ENCODE measurements around the gene SLCO4C1.
"Not testable (repeated sequence)": the region's sequence is repeated elsewhere in the genome, so short reads cannot be mapped to it uniquely, and the experiment has no call there.

The SLCO4C1 gene

GRCh38 chr5:102296178-102296817 is at the start of gene SLCO4C1:
TSS of gene SLCO4C1 (minus strand) at chr5:102296284. CDS start at chr5:102296262, 22 bp downstream.
- DNase-seq (ENCODE audit: low read depth): peak; percentile 50

DNA sequence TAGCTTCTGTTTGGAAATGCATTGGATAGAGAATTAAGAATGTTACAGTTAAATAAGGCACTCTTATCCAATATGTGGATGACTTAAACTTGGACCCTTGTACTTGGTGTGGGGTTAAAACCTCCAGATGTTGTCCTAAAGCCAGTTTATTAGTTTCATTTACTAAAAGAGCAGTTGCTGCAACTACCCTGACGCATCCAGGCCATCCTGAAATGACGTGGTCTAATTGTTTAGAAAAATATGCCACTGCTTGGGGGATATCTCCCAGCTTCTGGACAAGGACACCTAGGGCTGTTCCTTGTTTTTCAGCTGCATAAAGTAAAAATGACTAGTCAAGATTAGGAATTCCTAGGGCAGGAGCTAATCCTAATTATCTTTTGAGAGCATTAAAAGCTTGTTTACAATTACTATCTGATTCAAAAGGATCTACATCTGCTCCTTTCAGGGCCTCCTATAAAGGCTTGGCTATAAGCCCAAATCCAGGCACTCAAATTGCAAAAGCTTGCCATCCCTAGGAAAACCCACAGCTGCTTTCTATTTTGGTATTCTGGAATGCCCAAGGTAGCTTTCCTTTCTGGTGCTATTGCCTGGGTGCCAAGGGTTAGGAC is 45.7 kb upstream of the SLCO4C1 start:
- no peak for DNase-seq (ENCODE audit: low read depth)

DNA sequence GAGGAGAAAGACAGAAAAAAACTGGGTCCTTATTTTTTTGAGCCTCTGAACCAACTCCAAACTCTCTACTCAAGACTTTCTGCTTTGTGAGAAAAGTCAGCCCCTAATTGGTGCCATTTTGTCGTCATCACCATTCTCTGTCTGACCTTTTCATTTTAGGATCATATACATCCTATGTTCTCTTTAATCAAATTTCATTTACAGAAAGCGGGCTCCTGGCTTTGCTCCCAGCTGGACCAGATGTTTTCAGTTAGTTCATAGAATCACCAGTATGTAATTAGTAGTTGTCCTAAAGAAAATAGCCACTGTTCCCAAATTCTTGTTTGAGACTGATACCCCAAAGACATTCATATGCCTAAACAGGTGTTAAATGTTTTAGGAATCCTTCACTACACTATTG is 28.6 kb upstream of the SLCO4C1 start:
- DNase-seq (ENCODE audit: low read depth): no peak

GRCh38 chr5:102318801-102319200 is 22.7 kb upstream of the SLCO4C1 start:
- DNase-seq (ENCODE audit: low read depth): not testable (repeated sequence)

DNA sequence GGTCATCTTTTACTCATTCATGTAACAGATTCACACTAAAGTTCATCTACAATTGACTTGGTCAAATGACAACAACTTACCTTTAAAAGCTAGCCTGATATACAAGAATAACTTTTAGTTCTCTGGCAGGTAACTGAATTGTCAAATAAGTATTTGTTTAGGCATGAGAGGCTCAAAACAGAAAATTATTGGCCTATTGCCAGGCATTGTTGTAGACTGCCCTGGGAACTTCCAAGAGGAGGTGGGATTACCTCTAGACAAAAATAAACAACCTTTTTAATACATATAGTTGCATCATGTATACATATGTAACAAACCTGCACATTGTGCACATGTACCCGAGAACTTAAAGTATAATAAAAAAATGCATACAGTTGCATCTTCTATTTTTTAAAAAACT is 18.2 kb upstream of the SLCO4C1 start:
- no peak for DNase-seq (ENCODE audit: low read depth)

GRCh38 chr5:102313912-102314311 is 17.8 kb upstream of the SLCO4C1 start:
- DNase-seq (ENCODE audit: low read depth): no peak

DNA sequence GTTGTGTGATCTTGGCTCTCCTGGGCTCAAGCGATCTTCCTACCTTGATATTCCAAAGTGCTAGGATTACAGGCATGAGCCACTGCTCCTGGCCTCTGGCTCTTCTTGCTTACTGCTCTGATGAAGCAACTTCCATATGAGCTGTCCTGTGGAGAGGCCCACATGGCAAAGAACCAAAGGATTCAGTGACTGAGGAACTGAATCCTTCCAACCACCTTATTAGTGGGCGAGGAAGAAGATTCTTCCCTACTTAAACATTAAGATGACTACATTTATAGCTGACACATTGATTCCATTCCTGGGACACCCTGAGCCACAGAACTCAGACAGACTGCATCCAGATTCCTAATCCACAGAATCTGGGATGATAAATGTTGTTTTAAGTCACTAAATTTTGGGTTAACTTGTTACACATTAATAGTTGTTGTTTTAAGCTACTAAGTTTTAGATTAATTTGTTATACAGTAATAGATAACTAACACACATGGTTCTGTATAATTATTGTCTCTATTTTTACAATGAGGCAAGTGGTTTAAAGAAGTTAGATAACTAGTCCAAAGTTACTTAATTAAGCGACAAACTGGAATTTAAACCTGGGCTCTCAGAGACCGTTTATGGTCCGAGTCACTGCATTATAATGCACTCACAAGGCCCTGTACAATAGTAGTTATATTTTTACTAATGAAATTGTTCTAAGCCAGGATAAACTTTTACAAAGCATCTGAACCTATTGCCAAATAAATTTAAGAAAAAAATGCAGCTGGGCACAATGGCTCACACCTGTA is 16.7 kb upstream of the SLCO4C1 start:
- no peak for DNase-seq (ENCODE audit: low read depth)

DNA sequence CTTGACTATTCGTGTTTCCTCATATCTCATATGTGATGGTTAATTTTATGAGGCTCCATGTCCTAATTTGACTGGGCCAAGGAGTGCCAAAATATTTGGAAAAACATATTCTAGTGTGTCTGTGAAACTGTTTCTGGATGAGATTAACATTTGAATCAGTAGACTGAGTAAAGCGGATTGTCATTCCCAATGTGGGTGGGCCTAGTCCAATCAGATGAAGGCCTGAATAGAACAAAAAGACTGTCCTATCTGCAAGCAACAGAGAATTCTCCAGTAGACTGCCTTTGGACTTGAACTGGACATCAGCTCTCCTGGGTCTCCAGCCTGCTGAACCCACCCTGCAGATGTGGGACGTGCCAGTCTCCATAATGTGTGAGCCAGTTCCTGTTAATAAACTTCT is 13.5 kb upstream of the SLCO4C1 start:
- DNase-seq (ENCODE audit: low read depth): no peak

- no peak for DNase-seq (ENCODE audit: low read depth)
Measured at GRCh38 chr5:102307232-102307631, 11.1 kb upstream of the SLCO4C1 start.

DNA sequence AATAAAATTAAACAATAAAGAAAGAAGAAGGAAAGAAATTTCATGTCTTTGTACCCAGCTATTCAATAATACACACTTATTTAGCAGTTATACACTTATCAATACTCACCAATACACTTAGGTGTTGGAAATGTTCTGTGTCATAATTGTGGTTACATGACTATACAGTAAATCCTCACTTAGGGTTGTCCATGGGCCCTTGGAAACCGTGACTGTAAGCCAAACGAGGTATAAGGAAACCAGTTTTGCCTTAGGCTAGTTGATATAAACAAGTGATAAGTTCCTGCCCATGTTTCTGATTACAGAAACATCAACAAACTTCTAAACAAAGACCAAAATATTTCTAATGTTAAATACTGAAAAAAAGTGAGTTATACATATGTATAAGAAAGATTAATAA is 10.0 kb upstream of the SLCO4C1 start:
- no peak for DNase-seq (ENCODE audit: low read depth)

GRCh38 chr5:102295534-102296177 is 428 bp downstream of the SLCO4C1 start:
- no peak for DNase-seq (ENCODE audit: low read depth)

DNA sequence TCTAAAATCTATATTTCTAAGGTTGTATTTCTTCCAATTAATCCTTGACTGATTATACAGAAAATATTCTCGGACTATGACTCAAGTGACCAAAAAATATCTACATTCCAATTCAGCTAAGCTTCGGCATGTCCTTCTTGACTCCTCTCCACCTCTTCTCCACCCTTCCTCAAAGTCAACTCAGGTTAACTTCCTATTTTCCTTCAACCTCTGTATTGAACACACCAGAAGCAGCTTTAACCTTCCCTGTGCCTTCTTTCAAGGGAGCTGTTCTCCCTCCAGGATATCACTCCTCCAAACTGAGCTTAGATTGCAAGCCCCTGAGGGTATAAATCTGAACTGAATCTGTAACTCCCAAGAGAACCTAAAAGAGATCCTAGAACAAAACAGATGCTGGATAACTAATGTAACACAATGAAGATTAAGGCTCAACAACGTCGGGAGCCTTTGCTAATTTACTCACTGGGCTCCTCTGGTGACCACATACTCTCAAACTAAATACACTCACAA is 1.1 kb downstream of the SLCO4C1 start:
- DNase-seq (ENCODE audit: low read depth): no peak

DNA sequence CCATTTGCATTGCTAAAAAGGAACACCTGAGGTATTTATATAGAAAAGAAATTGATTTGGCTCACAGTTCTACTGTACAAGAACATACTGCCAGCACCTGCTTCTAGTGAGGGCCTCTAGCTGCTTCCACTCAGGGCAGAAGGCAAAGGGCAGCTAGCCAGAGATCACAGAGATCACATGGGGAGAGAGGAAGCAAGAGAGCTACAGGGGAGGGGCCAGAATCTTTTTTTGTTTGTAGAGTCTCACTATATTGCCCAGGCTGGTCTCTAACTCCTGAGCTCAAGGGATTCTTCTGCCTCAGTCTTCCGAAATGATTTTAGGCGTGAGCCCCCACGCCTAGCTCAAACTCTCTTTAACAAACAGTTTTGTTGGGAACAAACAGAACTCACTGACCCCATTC is 6.1 kb downstream of the SLCO4C1 start:
- no peak for DNase-seq (ENCODE audit: low read depth)

DNA sequence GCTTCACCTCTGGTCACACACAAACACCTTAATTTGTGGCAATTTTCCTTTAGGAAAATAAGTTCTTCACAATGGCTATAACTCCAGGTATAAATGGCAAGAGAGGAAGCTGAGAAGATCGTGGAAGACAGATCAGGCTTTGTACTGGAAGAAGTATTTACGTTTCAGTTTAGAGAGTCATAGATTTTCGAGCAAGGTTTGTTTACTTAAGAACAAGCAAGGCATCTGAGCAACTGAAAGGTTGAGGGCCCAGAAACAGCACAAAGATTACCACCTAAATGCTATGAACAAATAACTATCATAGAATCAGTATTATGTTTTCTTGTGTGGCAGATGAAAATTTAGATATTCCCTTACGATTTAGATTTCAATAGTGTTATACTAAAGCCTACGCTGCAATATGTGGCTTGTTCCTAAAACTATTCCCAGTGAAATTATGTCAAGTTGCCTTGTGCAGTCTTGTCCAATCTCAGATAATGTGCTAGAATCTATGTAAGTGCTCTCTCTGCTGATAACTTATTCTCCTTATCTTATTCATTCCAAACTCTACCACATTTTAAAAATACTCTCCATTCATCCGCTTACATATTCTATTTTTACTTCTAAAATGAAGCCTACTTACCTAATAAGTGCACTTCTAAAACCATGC is 6.7 kb downstream of the SLCO4C1 start:
- DNase-seq (ENCODE audit: low read depth): no peak

DNA sequence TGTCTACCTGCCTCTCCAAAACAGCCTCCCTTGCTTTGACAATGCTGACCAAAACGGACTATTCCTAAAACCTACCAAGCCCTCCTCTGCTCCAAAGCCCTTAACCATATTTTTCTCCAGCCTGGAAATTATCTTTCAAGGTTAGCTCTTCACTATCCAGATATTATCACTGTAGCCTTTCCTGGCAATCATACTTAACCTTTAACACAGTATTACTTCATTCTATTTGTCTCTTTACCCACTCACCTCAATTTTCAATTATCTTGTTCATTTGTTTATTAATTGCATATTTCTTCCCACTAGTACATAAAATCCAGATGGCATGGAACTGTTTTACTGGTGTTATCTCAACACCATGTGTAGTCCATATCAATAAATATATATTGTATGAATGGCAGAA is 7.5 kb downstream of the SLCO4C1 start:
- DNase-seq (ENCODE audit: low read depth): no peak

DNA sequence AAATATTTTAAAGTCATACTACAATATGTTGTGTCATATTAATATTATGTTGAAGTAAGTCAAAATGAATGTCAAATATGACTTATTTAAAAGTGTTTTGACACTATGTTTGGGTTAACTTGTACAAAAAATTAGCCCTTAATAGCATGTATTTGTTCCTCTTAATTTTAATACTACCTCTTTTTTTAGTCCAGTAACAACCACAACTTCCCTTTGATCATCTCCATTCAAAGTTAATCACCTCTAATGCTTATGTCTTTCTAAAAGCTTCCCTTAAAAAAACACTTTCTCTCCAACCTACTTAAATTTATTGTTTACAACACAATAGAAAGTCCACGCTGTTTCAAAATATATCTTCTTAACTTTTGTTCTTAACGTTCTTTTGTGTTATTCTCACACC is 9.6 kb downstream of the SLCO4C1 start:
- DNase-seq (ENCODE audit: low read depth): no peak

DNA sequence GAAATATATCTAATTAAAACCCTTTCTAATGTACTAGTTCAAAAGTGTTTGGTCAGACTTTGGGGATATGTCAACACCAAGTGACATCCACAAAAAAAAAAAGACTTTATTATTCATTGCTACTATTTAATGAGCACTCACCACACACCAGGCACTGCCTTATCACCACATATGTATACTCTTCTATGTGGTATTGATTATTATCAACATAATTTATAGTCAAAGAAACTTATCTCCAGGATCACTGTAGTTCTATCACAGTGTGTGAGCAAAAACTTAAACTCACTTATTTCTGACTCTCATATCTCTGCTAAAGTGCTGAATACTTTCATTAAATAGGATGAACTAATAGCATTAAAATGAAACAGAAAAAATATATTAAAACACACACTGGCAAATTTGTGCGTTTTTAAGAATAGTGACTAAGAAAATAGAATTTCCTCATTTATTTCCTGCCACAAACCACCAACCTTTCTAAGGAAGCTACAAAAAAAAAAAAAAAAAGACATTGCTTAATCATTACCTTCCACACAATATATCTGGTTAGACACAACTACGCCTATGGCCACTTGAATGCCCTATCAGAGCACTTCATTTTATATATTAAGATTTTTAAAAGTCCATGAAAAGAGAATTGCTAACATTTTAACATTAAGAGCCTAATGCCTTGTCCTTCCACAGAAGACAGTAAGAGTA is 12.8 kb downstream of the SLCO4C1 start:
- no peak for DNase-seq (ENCODE audit: low read depth)

- DNase-seq (ENCODE audit: low read depth): no peak
Measured at GRCh38 chr5:102279711-102280110, 16.4 kb downstream of the SLCO4C1 start.

- DNase-seq (ENCODE audit: low read depth): no peak
Measured at GRCh38 chr5:102278231-102278630, 17.9 kb downstream of the SLCO4C1 start.

DNA sequence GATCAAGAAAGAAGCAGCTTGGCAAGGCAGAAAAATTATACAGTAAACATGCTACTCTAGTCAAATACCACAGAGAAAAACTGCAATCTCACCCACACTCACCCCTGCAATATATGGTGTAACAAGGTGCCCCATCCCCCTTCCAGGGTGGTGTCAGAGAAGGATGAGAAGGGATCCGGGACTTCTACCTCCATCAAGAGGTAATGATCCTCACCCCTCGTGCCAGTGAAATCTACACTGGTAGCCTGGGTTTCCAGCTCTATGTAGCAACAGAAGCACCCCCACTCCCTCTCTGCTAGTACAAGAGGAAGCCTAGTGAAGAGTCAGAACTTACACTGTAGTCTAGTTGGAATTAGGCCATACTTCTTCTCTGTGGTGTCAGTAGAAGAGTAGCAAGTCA is 18.9 kb downstream of the SLCO4C1 start:
- DNase-seq (ENCODE audit: low read depth): no peak

GRCh38 chr5:102271759-102272158 is 24.3 kb downstream of the SLCO4C1 start:
- DNase-seq (ENCODE audit: low read depth): no peak

Measured in activated gamma-delta T cell treated with anti-CD3 and anti-CD28 coated beads, Interleukin-2, amount 50 U/mL, for 16 hours (primary cell).